T47D (cell line): ENCODE measurements around the gene C1QTNF3.
"Not testable (repeated sequence)": the region's sequence is repeated elsewhere in the genome, so short reads cannot be mapped to it uniquely, and the experiment has no call there.

ENCODE experiments used
- DNase-seq, 2 experiments: peaks; one replicate each; pipeline versions ENCODE4 v3.0.0 to v3.0.0-alpha.2; 2011 to 2012; ENCODE audit warnings: low read depth in 1 of 2, low spot score in 1 of 2
- JUND ChIP-seq: IDR thresholded peaks from 2 replicates; pipeline ENCODE4 v1.6.1; 2012; ENCODE audit warnings: low read depth
- in situ Hi-C: cut with HindIII; loops from 2 replicates; pipeline ENCODE4 v1.10.0; 2016; ENCODE audit warnings: low sequenced_read_pairs, low pct_unique_long_range_greater_than_20kb

C1QTNF3 gene

GRCh38 chr5:34028349-34028748 is 14.7 kb downstream of the C1QTNF3 start:
- DNase-seq = no peak
- in situ Hi-C loops = no loop called here
- TF ChIP-seq JUND = no peak

GRCh38 chr5:34026089-34026761 is 16.8 kb downstream of the C1QTNF3 start:
- in situ Hi-C loops = no loop called here

GRCh38 chr5:34022121-34022705 is 20.8 kb downstream of the C1QTNF3 start:
- in situ Hi-C loops = no loop called here
- DNase-seq = no peak

More at GRCh38 chr5:34026089-34026761, 16.8 kb downstream of the C1QTNF3 start:
- no peak for TF ChIP-seq JUND
- DNase-seq = no peak

GRCh38 chr5:34021334-34021733 is 21.7 kb downstream of the C1QTNF3 start:
- in situ Hi-C loops = no loop called here
- DNase-seq = no peak
- TF ChIP-seq JUND = no peak

More at GRCh38 chr5:34022121-34022705, 20.8 kb downstream of the C1QTNF3 start:
- no peak for TF ChIP-seq JUND

DNA sequence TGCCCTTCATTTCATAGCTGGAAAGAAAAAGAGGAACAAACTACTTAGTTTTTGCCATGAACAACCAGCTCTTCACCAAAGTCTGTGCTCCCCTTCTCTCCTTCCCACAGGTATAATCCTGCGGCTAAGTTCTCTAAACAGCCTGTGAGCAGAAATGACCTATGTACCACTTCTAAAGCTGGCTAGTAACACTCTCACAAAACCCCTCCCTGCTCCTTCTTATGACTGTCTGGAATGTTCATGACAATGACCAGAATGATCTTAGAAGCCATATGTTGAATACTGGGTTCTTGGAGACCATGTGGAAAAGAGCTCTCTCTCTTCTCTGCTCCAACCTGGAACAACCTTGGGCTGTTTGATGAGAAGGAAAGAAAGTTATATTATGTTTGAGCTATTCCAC is 22.3 kb downstream of the C1QTNF3 start:
- in situ Hi-C loops = no loop called here
- TF ChIP-seq JUND = no peak

GRCh38 chr5:34017254-34017653 is 25.8 kb downstream of the C1QTNF3 start:
- in situ Hi-C loops = no loop called here
- no peak for TF ChIP-seq JUND
- no peak for DNase-seq

More for the DNA sequence above, 22.3 kb downstream of the C1QTNF3 start:
- DNase-seq = no peak

DNA sequence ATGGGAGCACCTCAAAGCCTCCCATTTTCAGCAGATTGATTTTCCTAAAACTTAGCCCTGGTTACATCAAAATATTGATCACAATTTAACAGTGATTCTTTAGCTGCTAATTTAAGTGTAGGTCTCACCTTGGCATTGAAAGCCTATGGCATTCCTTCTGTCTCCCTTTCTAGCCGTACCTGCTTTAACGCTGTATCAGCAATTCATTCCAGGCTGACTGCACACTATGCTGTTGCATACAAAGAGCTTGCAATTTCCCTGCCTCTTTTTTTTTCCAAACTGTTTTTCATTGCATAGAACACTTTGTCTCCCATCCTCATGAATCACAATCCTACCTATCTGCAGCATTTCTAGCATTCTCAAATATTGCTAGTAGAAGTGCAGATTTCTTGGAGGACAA is 26.3 kb downstream of the C1QTNF3 start:
- in situ Hi-C loops = no loop called here
- TF ChIP-seq JUND = no peak
- DNase-seq = no peak

DNA sequence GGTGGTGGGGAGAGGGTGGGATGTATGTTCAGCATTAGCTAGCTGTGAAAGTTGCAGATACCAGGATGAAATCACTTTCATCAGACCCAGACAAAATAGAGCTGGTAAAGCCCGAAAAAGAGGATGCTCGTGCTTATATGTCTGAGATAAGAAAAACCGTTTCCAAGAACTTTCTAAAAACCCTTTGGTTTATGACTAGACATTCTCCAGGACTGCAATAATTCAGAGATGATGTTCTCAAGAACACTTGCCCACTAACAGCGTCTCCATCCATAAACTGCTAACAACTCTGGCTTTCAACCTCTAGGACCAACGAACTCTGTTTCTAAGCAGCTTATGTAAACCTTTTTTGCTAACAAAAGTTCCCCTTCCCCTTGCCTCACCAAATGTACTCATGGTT is 26.8 kb downstream of the C1QTNF3 start:
- no peak for DNase-seq
- in situ Hi-C loops = no loop called here
- no peak for TF ChIP-seq JUND

GRCh38 chr5:34015120-34015822 is 27.7 kb downstream of the C1QTNF3 start:
- in situ Hi-C loops = no loop called here
- DNase-seq = no peak
- TF ChIP-seq JUND = no peak

GRCh38 chr5:34014626-34015025 is 28.4 kb downstream of the C1QTNF3 start:
- TF ChIP-seq JUND = no peak
- in situ Hi-C loops = no loop called here
- DNase-seq = no peak

DNA sequence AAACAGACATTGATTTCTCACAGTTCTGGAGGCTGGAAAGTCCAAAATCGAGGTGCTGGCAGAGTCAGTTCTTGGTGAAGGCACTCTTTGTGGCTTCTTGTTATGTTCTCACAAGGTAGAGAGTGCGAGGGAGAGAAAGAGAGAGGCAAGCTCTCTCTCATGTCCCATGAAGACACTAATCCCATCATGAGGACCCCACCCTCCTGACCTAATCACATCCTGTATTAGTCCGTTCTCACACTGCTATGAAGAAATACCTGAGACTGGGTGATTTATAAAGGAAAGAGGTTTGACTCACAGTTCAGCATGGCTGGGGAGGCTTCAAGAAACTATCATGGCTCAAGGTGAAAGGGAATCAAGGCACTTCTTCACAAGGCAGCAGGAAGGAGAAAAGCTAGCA is 29.5 kb downstream of the C1QTNF3 start:
- in situ Hi-C loops = no loop called here
- TF ChIP-seq JUND = no peak
- DNase-seq = no peak

- no peak for DNase-seq
- in situ Hi-C loops = no loop called here
- no peak for TF ChIP-seq JUND
Observed at GRCh38 chr5:34012791-34013190, 30.2 kb downstream of the C1QTNF3 start.

- in situ Hi-C loops = no loop called here
- no peak for DNase-seq
- no peak for TF ChIP-seq JUND
Observed at GRCh38 chr5:34011536-34011935, 31.5 kb downstream of the C1QTNF3 start.

DNA sequence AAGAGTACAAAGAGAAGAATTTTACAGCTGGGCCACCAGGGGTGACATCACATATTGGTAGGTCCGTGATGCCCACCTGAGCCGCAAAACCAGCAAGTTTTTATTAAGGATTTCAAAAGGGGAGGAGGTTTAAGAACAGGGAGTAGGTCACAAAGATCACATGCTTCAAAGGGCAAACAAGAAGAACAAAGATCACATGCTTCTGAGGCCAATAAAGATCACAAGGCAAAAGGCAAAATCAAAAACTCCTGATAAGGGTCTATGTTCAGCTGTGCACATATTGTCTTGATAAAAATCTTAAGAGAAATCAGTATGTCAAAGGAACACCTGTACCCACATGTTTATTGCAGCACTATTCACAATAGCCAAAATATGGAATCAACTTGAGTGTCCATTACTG is 32.9 kb downstream of the C1QTNF3 start:
- DNase-seq, in situ Hi-C loops: not testable (repeated sequence)
